HG03159 (cell line): ENCODE measurements around the gene IGSF11.

Source experiments
- ATAC-seq: cut with Tn5 transposase; IDR thresholded peaks from one replicate; pipeline ENCODE4 v1.9.1; 2021; ENCODE audit warnings: mild to moderate bottlenecking, moderate library complexity; ENCODE audit not compliant: unreplicated experiment

IGSF11 gene

DNA sequence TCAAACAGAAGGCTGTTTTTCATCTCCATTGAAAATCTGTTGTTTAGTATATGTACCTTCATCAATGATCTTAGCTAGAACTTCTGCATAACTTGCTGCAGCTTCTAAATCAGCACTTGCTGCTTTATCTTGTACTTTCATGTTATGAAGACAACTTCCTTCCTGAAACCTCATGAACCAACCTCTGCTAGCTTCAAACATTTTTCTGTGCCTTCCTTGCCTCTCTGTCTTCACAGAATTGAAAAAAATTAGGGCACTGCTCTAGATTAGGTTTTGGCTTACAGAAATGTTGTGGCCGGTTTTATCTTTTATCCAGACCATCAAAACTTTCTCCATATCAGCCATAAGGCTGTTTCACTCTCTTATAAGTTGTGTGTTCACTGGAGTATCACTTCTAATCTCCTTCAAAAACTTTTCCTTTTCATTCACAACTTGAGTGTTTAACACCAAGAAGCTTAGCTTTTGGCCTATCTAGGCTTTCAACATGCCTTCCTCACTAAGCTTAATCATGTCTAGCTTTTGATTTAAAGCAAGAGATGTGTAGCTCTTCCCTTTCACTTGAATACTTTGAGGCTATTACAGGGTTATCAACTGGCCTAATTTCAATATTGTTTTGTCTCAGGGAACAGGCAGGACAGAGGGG is 78.6 kb downstream of the IGSF11 start:
- no peak for ATAC-seq

- no peak for ATAC-seq
Observed at GRCh38 chr3:118951089-118951488, 83.6 kb downstream of the IGSF11 start.

GRCh38 chr3:118949113-118949760 is 85.4 kb downstream of the IGSF11 start:
- no peak for ATAC-seq

GRCh38 chr3:118948146-118948545 is 86.5 kb downstream of the IGSF11 start:
- no peak for ATAC-seq

DNA sequence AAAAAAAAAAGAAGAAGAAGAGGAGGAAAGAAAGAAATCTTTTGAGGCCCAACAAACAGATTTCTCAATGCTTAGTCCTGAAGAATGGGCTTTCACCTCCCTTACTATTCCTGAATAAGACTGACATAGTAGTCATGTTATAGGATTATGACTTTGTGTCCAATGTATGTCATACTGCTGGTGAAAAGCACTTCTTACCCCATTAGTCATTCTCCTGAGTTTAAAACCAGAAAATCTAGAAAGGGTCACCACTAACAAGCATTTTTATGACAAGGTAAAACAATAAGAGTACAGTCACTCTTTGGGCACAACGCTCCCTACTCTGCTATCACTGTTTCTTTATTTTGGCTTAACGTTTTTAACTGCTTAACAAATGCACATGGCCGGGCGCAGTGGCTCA is 88.2 kb downstream of the IGSF11 start:
- ATAC-seq, result no peak

DNA sequence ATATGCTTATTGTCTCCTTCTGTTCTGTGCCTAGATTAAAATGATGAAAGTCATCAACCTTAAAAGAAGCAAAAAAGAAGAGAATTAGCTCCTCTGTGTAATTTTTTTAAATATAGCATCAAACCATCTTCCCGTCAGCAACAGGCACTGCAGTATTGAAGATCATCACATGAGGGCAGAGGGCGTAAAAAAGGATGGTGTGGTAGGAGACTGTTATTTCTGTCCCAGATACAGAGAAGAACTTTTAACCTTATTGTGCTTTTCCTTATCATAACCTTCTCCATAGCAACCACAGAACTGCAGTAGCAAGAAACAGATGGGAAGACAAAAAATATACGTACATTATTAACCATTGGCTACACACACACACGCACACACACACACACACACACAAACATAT is 88.8 kb downstream of the IGSF11 start:
- ATAC-seq, result no peak

DNA sequence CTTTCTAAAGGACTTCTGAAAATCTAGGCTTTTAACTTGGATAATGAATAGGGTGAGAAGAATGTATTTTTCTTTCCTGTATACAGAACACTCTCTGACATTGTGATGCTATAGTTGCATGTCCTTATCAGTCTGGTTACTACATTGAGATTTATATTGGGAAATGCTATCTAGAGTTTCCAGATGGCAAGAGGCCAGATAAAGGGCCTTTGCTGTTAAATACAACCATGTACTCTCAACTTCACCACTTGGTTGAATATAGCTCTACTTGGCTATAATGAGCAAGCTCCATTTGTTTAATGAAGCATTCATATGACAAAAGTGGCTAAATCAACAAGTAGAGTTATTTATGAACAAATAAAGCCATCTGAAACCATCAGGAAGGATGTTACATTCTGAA is 91.0 kb downstream of the IGSF11 start:
- no peak for ATAC-seq

- no peak for ATAC-seq
Observed at GRCh38 chr3:118942671-118943070, 92.0 kb downstream of the IGSF11 start.

DNA sequence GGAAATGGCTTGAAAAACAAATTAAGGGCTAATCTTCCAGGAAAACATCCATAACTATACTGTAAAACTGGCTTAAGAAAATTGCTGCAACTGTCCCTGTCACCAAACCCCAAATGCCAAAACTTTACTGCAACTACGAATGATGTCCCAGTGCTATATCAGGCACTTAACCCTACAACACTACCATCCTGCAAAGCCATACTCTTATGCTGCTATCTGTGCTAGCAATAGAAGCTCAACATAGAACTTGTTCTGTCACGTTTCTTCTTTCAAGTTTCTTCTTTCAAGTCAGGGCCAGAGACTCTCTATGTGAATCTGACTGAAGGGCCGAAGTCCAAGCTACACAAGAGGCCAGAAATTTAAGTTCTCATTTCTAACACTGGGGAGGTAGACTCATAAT is 92.5 kb downstream of the IGSF11 start:
- ATAC-seq, result no peak

DNA sequence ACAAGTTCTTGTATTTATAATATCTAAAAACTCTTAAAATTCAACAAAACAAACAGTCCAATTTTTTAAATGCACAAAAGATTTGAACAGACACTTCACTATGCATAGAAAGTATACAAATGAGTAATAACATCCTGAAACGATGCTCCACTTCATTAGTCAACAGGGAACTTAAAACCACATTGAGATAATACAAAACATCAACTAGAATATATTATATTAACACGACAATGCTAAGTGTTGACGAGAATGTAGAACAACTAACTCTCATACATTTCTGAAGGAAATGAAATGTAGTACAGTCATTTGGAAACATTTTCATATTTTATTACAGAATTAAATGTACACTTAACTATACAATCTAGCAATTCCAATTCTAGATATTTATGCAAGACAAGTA is 93.4 kb downstream of the IGSF11 start:
- no peak for ATAC-seq

DNA sequence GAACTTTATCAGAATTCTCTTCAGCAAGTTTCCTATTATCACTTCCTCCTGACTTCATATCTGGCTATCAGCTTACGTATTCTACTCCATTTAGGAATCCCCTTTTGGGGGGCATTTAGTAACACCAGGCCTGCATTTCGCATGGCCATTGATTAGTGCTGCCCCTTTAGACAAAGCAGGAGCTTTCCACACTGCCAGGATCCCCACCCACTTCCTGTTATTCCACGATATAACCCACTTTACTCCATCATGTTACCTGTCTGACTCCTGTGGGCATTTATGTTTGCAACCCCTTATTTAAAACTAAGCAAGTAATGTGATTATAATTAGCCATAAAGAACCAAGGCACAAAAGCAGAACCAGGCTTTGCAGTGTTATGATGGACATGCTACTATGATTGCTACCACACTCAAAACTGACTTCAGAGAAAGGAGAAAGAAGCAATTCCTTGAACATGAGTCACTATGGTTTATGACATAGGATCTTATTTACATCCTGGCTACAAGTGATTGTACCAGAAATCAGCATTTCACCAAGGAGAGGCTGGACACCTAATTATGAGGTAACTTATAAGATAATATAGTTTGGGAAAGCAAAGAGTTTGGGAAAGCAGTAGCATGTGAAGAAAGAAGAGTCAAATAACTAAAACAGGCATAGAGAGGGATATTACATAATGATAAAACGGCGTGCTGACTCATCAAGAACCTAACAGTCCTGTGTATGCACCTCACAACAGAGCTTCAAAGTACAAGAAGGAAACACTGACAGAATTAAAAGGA is 96.3 kb downstream of the IGSF11 start:
- ATAC-seq, result no peak

DNA sequence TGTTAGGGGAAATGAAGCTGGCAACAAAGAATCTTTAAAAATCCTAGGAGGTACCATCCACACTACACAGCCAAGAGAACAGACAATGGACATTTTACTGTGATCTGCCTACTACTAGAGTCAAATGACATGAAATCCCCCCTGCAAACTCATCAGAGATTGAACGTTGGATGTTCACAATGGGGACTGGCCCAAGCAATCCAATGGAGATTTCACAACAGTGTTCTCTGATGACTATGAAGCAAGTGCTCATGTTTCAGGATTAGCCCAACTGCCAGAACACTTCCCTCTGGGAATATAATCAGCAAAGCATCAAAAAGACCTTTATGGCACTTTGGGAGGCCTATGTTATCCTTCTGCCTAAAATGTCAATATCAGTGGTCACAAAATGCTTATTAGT is 97.8 kb downstream of the IGSF11 start:
- ATAC-seq, result no peak

GRCh38 chr3:118932822-118933558 is 101.7 kb downstream of the IGSF11 start:
- no peak for ATAC-seq

GRCh38 chr3:118931996-118932395 is 102.7 kb downstream of the IGSF11 start:
- no peak for ATAC-seq

GRCh38 chr3:118927449-118927848 is 107.2 kb downstream of the IGSF11 start:
- no peak for ATAC-seq

DNA sequence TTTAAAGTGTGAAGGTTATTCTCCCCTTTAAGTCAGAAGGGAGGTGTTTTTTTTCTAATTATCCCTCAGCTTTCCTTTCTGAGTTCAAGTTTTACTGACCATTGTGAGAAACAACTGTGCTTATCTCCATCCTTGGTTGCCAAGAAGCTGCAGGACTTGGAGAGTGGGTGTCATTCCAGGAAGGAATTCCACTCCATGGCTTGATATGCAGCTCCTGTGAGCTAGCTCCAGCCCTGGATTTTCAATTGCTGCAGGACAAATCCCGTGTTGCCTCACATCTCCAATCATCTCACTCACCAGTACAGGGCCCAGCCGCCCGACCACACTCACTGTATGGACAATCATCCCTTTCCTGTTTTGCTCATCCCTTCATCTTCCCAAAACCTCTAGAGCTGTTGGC is 122.5 kb downstream of the IGSF11 start:
- ATAC-seq, result no peak

DNA sequence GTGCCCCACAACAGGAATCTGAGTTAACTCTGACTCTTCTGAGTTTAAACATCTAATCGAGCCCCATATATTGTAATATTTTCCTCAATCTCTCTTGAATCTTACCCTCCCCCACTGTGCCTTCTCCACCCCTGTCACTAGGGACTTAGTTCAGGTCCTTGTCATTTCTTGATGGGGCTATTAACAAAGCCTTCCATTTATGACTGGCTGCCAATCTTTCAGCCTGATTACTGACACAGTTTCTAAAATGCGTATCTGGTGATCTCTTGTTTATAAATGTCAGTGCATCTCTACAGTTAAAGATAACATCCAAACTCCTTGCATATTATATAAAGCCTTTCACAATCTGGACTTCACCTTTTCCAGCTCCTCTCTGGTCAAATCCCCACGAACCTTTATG is 124.3 kb downstream of the IGSF11 start:
- no peak for ATAC-seq

- ATAC-seq, result no peak
Observed at GRCh38 chr3:118909763-118910162, 124.9 kb downstream of the IGSF11 start.

DNA sequence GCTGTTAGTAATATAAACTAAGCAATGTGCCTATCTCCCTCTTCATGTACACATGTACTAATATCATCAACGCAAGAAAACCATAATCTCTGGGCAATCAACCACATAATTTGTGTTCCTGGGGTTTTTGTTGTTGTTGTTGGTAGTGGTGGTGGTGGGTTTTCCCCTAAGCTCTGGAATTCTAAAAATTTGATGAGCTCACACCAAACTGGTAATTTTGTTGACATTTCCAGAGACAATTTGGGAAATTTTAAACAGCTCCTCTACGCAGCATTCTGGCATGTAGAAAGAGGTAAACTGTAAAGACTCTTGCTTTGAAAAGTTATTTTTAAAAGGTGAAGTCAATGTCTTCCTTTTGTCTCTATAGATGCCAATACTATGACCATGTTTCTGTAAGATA is 126.7 kb downstream of the IGSF11 start:
- no peak for ATAC-seq

DNA sequence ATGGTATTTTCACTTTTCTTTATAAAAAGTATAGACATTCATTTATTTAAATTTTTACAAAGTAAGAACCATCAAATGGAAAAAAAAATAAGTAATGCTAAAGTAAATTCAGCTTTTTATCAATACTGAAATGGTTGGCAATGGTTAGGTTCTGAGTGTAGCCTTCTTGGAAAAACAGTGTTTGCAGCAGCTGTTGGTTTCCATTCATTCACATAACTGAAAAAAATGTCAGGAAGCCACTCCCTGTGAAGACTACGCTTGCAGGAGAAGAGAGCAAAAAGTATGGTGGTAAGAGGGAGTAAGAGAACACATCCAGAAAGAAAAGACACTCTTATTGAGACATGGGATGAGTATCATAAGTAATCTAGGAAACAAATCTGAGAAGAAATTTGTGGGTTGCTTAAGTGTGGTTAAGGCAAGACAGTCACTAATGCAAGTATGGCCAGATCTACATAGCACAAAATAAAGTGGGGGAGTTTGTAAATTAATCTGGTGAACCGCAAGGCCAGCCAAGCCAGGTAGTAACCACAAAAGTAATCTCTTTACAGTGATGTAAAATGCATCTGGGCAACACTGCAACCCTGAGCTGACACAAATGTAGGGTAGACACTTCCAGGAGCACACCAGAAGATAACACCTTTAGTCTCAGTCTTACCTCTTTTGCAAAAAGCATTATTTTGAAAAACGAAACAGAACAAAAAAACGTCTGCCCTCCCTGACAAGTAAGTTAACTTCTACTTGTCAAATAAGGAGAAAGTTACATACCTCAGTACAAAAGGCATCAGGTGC is 133.7 kb downstream of the IGSF11 start:
- ATAC-seq, result no peak

DNA sequence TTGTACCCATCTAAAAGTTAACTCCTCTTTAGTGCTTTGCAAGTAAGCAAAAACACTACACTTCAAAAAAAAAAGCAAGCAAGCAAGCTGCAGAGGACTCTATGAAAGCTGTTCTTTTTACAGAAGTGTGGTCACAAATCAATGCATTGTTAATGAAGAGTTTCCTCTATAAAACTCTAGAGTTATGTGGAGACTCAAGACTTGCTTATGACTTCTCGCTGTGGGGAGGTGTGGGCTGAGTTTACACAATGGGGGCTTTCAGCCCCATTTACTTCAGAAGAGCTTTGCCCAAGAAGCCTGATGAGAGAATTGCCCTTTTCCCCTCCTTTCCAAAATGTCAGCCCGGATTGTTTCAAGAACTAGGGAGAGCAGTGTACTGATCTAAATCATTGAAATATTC is 144.4 kb downstream of the IGSF11 start:
- no peak for ATAC-seq
